Ishikawa (cell line): Measurements from ENCODE around the gene RIOX2.

ENCODE experiments used
- CEBPB ChIP-seq: IDR thresholded peaks from 2 replicates; pipeline ENCODE4 v1.6.1; 2012
- CREB1 ChIP-seq: IDR thresholded peaks from 2 replicates; pipeline ENCODE4 v1.6.1; 2012; ENCODE audit warnings: low read depth
- EGR1 ChIP-seq: IDR thresholded peaks from 2 replicates; pipeline ENCODE4 v1.6.1; 2012
- EP300 ChIP-seq: IDR thresholded peaks from 2 replicates; pipeline ENCODE4 v1.6.1; 2012; ENCODE audit warnings: borderline replicate concordance
- FOXM1 ChIP-seq: IDR thresholded peaks from 2 replicates; pipeline ENCODE4 v1.6.1; 2012; ENCODE audit warnings: low read depth, borderline replicate concordance
- NFIC ChIP-seq: IDR thresholded peaks from 2 replicates; pipeline ENCODE4 v1.6.1; 2012
- RAD21 ChIP-seq: IDR thresholded peaks from 2 replicates; pipeline ENCODE4 v1.6.1; 2012; ENCODE audit warnings: low read depth
- TAF1 ChIP-seq: IDR thresholded peaks from 2 replicates; pipeline ENCODE4 v1.6.1; 2012; ENCODE audit warnings: low read depth, mild to moderate bottlenecking
- TCF12 ChIP-seq: IDR thresholded peaks from 2 replicates; pipeline ENCODE4 v1.6.1; 2012; ENCODE audit warnings: low read depth
- TEAD4 ChIP-seq: IDR thresholded peaks from 2 replicates; pipeline ENCODE4 v1.6.1; 2012
- YY1 ChIP-seq: IDR thresholded peaks from 2 replicates; pipeline ENCODE4 v1.6.1; 2012; ENCODE audit warnings: low read depth
- ZBTB7A ChIP-seq: IDR thresholded peaks from 2 replicates; pipeline ENCODE4 v1.6.1; 2012; ENCODE audit warnings: low read depth
- TF ChIP-seq, protein P1 (sequence below): IDR thresholded peaks from 2 replicates; pipeline ENCODE4 v1.6.1; 2012
- TF ChIP-seq, protein P2 (sequence below): IDR thresholded peaks from 2 replicates; pipeline ENCODE4 v1.6.1; 2012; ENCODE audit warnings: low read depth, mild to moderate bottlenecking
- TF ChIP-seq, protein P3 (sequence below): IDR thresholded peaks from 2 replicates; pipeline ENCODE4 v1.6.1; 2012

RIOX2 gene

GRCh38 chr3:97937205-97937604 is 35.0 kb downstream of the RIOX2 start:
- TF ChIP-seq, protein P1, sequence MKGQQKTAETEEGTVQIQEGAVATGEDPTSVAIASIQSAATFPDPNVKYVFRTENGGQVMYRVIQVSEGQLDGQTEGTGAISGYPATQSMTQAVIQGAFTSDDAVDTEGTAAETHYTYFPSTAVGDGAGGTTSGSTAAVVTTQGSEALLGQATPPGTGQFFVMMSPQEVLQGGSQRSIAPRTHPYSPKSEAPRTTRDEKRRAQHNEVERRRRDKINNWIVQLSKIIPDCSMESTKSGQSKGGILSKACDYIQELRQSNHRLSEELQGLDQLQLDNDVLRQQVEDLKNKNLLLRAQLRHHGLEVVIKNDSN: no peak
- TF ChIP-seq TCF12 (no peak), CEBPB (no peak), EGR1 (no peak)
- TF ChIP-seq, protein P2, sequence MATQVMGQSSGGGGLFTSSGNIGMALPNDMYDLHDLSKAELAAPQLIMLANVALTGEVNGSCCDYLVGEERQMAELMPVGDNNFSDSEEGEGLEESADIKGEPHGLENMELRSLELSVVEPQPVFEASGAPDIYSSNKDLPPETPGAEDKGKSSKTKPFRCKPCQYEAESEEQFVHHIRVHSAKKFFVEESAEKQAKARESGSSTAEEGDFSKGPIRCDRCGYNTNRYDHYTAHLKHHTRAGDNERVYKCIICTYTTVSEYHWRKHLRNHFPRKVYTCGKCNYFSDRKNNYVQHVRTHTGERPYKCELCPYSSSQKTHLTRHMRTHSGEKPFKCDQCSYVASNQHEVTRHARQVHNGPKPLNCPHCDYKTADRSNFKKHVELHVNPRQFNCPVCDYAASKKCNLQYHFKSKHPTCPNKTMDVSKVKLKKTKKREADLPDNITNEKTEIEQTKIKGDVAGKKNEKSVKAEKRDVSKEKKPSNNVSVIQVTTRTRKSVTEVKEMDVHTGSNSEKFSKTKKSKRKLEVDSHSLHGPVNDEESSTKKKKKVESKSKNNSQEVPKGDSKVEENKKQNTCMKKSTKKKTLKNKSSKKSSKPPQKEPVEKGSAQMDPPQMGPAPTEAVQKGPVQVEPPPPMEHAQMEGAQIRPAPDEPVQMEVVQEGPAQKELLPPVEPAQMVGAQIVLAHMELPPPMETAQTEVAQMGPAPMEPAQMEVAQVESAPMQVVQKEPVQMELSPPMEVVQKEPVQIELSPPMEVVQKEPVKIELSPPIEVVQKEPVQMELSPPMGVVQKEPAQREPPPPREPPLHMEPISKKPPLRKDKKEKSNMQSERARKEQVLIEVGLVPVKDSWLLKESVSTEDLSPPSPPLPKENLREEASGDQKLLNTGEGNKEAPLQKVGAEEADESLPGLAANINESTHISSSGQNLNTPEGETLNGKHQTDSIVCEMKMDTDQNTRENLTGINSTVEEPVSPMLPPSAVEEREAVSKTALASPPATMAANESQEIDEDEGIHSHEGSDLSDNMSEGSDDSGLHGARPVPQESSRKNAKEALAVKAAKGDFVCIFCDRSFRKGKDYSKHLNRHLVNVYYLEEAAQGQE: no peak

- TF ChIP-seq EP300 (no peak), YY1 (no peak), TAF1 (no peak), ZBTB7A (no peak), CEBPB (no peak)
Measured at GRCh38 chr3:97935842-97936241, 36.4 kb downstream of the RIOX2 start.

GRCh38 chr3:97934980-97935695 is 37.1 kb downstream of the RIOX2 start:
- no peak for TF ChIP-seq EGR1
- no peak for TF ChIP-seq EP300
- TF ChIP-seq, protein P3, sequence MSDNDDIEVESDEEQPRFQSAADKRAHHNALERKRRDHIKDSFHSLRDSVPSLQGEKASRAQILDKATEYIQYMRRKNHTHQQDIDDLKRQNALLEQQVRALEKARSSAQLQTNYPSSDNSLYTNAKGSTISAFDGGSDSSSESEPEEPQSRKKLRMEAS: no peak
- TF ChIP-seq YY1: no peak
- no peak for TF ChIP-seq NFIC
- no peak for TF ChIP-seq CREB1
- TF ChIP-seq TAF1: no peak
- TF ChIP-seq, protein P1: no peak
- TF ChIP-seq ZBTB7A: no peak
- no peak for TF ChIP-seq TEAD4
- no peak for TF ChIP-seq CEBPB
- no peak for TF ChIP-seq RAD21
- no peak for TF ChIP-seq TCF12
- TF ChIP-seq, protein P2: no peak
- no peak for TF ChIP-seq FOXM1

DNA sequence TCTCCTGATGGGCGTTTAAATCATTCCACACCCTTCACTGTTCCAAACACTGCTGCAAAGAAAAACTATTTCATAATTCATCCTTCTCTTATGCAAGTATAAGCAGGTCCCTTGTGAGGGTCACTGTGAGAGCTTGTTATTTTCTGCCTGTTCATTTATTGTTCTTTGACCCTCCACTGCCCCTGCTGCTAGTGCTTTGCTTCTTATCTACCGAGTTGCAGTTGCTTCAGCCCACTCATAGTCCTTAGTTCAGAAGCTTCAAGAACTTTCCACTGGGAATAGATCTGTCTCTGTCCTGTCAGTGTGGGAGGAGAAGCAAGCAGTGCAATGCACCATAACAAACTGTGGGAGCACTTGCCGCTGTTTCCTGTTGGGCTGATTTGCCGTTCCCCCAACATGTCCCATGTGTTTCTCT is 39.8 kb downstream of the RIOX2 start:
- TF ChIP-seq EP300 (no peak), ZBTB7A (no peak), YY1 (no peak), TCF12 (no peak), EGR1 (no peak), CEBPB (no peak)
- TF ChIP-seq, protein P1: no peak
- TF ChIP-seq, protein P3: no peak

GRCh38 chr3:97931218-97931617 is 41.0 kb downstream of the RIOX2 start:
- TF ChIP-seq FOXM1: no peak

DNA sequence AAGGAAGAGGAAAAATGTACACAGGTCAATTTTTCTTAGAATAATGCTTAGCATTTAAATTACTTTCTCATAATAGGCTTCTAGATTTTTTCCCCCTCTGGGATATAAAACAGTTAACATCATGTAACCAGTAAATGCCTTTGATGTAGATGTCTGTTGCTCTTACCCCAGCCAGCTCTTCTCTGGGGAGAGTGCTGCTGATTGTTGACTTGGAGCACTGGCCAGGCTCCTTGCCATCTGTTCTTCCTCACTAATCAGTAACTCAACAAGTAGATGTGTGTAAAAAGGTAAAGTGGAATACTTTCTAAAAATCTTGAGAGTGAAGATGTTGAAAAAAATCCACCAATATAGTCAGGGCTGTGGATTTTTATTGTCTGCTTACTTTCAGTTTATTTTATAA is 42.2 kb downstream of the RIOX2 start:
- no peak for TF ChIP-seq FOXM1

DNA sequence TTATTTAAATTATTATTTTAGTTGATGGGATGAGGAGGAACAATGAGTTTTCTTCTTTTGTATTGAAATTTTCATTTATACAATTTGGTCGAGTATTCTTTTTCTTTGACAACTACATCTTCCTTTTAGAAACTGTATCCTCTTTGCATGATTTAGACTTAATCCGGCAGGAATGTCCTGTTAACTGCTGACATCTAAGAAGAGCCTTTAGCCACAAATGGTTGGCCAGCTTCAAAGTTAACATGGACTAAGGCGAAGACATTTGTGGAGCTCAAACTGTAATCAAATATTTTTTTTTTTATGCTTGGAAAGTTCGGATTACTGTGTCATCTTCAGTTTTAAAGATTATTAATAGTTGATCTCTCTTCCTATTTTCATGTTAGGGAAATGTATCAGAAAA is 43.2 kb downstream of the RIOX2 start:
- TF ChIP-seq, protein P1: no peak
- TF ChIP-seq NFIC: no peak
- no peak for TF ChIP-seq FOXM1
- TF ChIP-seq EP300: no peak
- TF ChIP-seq YY1: no peak
- no peak for TF ChIP-seq TAF1
- TF ChIP-seq, protein P3: no peak
- TF ChIP-seq TEAD4: no peak
